ENCODE data around the gene IDUA. TPM values are rescaled to one million over a fixed set of nuclear protein-coding genes. Genes with fewer than 3 reads are reported as not detected.

The IDUA gene
- total and polyA plus RNA-seq, 2 donors (not counting 1 experiment from before 2014, with no cell fraction given): 57.0 to 67.4 TPM

GRCh38 chr4:972651-973424, 14.0 kb upstream of the IDUA start:
- peak overlapping the region; percentile 23 to 76 (median 66) for H3K4me3 ChIP-seq (ENCODE audit: control extremely low read depth in 1 of 5, extremely low read depth in 1 of 5, insufficient read depth in 1 of 5, low read depth in 2 of 5, low read length in 4 of 5)
- peaks cover 24% of the 10 kb centered on the region for H3K79me2 ChIP-seq (ENCODE audit: control insufficient read depth, insufficient read depth, low read length)
- H3K9me3 Mint-ChIP-seq (ENCODE audit: insufficient read depth): no peaks in the 10 kb centered on the region
- CTCF ChIA-PET: interaction anchor here (1.5 kb wide), 1 partner anchor 14 kb away, joined by 5 read pairs; the partner anchor contains the start of gene IDUA
- peak; percentile 26 for ATAC-seq (ENCODE audit: low read depth)
- peak overlapping the region; percentile 82 for H3K9ac ChIP-seq (ENCODE audit: low read length)
- TF ChIP-seq CTCF (IDR thresholded peaks at IDR 0.05) (no peak), EZH2 (IDR thresholded peaks at IDR 0.05; ENCODE audit: borderline replicate concordance, insufficient read depth, low read depth, low read length, poor library complexity, severe bottlenecking) (no peak)
- peak overlapping the region; percentile 83 for H2AFZ ChIP-seq (ENCODE audit: insufficient read depth, low read depth, low read length, poor library complexity, severe bottlenecking)
- no peaks in the 10 kb centered on the region for H3K27me3 Mint-ChIP-seq
- no peak overlapping the region for H3K27ac Mint-ChIP-seq
- peak overlapping the region; percentile 61 for H3K4me3 Mint-ChIP-seq
- WGBS (ENCODE audit: insufficient coverage): 3% methylated on average over 65 of the region's 65 CpGs
- H3K4me1 Mint-ChIP-seq: peaks cover 9% of the 10 kb centered on the region
- peaks cover 14 to 26% of the 10 kb centered on the region in 2 donors for H3K4me1 ChIP-seq (ENCODE audit: control insufficient read depth in 2 of 2, insufficient read depth in 2 of 2, low read length in 2 of 2)
- peak; percentile 74 for DNase-seq
- H3K27ac ChIP-seq (ENCODE audit: low read length in 2 of 2): no peak overlapping the region
- H4K20me1 ChIP-seq (ENCODE audit: control insufficient read depth, insufficient read depth, low read length, poor library complexity, severe bottlenecking): peaks cover 53% of the 10 kb centered on the region
- H3K4me2 ChIP-seq (replicated peaks; ENCODE audit: low read depth, low read length, poor library complexity, severe bottlenecking): peak overlapping the region; percentile 99
- intact Hi-C loops (cut with micrococcal nuclease): loop anchor here (1.0 kb wide), 5 partner anchors 14 to 192 kb away; partner anchors contain the start of genes GAK, IDUA and TMEM175
- POLR2A ChIA-PET: interaction anchor here (0.6 kb wide), 1 partner anchor 26 kb away, joined by 3 read pairs; no protein-coding TSS in a partner anchor
- peaks cover 0 to 6% (median under 1%) of the 10 kb centered on the region in 4 experiments for H3K27me3 ChIP-seq (replicated peaks in 1 of 4; ENCODE audit: control extremely low read depth in 1 of 4, control insufficient read depth in 3 of 4, insufficient read depth in 4 of 4, low read length in 3 of 4)
- H3K36me3 ChIP-seq (replicated peaks in 1 of 2; ENCODE audit: control extremely low read depth in 1 of 2, control insufficient read depth in 1 of 2, extremely low read depth in 1 of 2, insufficient read depth in 2 of 2, low read length in 1 of 2): no peaks in the 10 kb centered on the region
- H3K9me3 ChIP-seq (ENCODE audit: control extremely low read depth in 1 of 3, control insufficient read depth in 2 of 3, insufficient read depth in 1 of 3, low read length in 2 of 3): peaks cover 0 to 15% (median 0%) of the 10 kb centered on the region in 3 donors

Data from B cell (primary cell).